ENCODE results near the gene TMEM89.

GRCh38 chr3:48656841-48657281 is 35.3 kb upstream of the TMEM89 start:
- no peak for TF ChIP-seq CTCF (IDR thresholded peaks at IDR 0.05)
- no peak for TF ChIP-seq EZH2 (IDR thresholded peaks at IDR 0.05)
